ENCODE results near the gene METRNL.
"Not testable (repeated sequence)": the region's sequence is repeated elsewhere in the genome, so short reads cannot be mapped to it uniquely, and the experiment has no call there.

METRNL gene

GRCh38 chr17:83132251-83133081, 53.1 kb downstream of the METRNL start:
- Histone ChIP-seq H4K20me1 (ENCODE audit: insufficient read depth, low read length) (no peaks in the 10 kb centered on the region), H3K9me3 (ENCODE audit: insufficient read depth, low read length, severe bottlenecking) (no peaks in the 10 kb centered on the region), H3K4me3 (ENCODE audit: low read depth in 1 of 2, low read length in 2 of 2) (no peak overlapping the region), H3K4me1 (ENCODE audit: insufficient read depth, low read length) (no peaks in the 10 kb centered on the region), H2AFZ (ENCODE audit: low read depth, low read length) (no peak overlapping the region), H3K36me3 (ENCODE audit: insufficient read depth, low read length) (no peaks in the 10 kb centered on the region), H3K79me2 (ENCODE audit: insufficient read depth, low read length) (no peaks in the 10 kb centered on the region), H3K27me3 (ENCODE audit: insufficient read depth, low read length, poor library complexity) (no peaks in the 10 kb centered on the region), H3K27ac (ENCODE audit: low read length) (no peak overlapping the region), H3K4me2 (ENCODE audit: insufficient read depth, low read length) (no peak overlapping the region), H3K9ac (ENCODE audit: low read depth, low read length) (no peak overlapping the region)
- ATAC-seq (ENCODE audit: insufficient read depth, low read depth): no peak
- TF ChIP-seq EZH2 (IDR thresholded peaks at IDR 0.05; ENCODE audit: borderline replicate concordance, low read depth, low read length, severe bottlenecking): no peak
- no peak for TF ChIP-seq CTCF (IDR thresholded peaks at IDR 0.05; ENCODE audit: borderline replicate concordance, extremely low read depth, low read length, poor library complexity, severe bottlenecking)
- no peak for DNase-seq

- no peak for TF ChIP-seq EZH2 (IDR thresholded peaks at IDR 0.05; ENCODE audit: borderline replicate concordance, low read depth, low read length, severe bottlenecking)
- no peak for TF ChIP-seq CTCF (IDR thresholded peaks at IDR 0.05; ENCODE audit: borderline replicate concordance, extremely low read depth, low read length, poor library complexity, severe bottlenecking)
- no peaks in the 10 kb centered on the region for H3K9me3 ChIP-seq (ENCODE audit: insufficient read depth, low read length, severe bottlenecking)
- no peak overlapping the region for H2AFZ ChIP-seq (ENCODE audit: low read depth, low read length)
- no peak overlapping the region for H3K4me2 ChIP-seq (ENCODE audit: insufficient read depth, low read length)
- no peaks in the 10 kb centered on the region for H3K79me2 ChIP-seq (ENCODE audit: insufficient read depth, low read length)
- no peaks in the 10 kb centered on the region for H4K20me1 ChIP-seq (ENCODE audit: insufficient read depth, low read length)
- ATAC-seq (ENCODE audit: insufficient read depth, low read depth): no peak
- no peaks in the 10 kb centered on the region for H3K4me1 ChIP-seq (ENCODE audit: insufficient read depth, low read length)
- no peaks in the 10 kb centered on the region for H3K27me3 ChIP-seq (ENCODE audit: insufficient read depth, low read length, poor library complexity)
- H3K27ac ChIP-seq (ENCODE audit: low read length): no peak overlapping the region
- H3K9ac ChIP-seq (ENCODE audit: low read depth, low read length): no peak overlapping the region
- no peak for DNase-seq
- no peak overlapping the region for H3K4me3 ChIP-seq (ENCODE audit: low read depth in 1 of 2, low read length in 2 of 2)
- H3K36me3 ChIP-seq (ENCODE audit: insufficient read depth, low read length): no peaks in the 10 kb centered on the region
These were observed 54.1 kb downstream of the METRNL start for GRCh38 chr17:83133302-83134121.

GRCh38 chr17:83134456-83134855, 55.0 kb downstream of the METRNL start:
- not testable (repeated sequence) for H3K27ac ChIP-seq (ENCODE audit: low read length); H3K4me2 ChIP-seq (ENCODE audit: insufficient read depth, low read length); ATAC-seq (ENCODE audit: insufficient read depth, low read depth); H3K27me3 ChIP-seq (ENCODE audit: insufficient read depth, low read length, poor library complexity); H4K20me1 ChIP-seq (ENCODE audit: insufficient read depth, low read length); H3K4me1 ChIP-seq (ENCODE audit: insufficient read depth, low read length); H3K9ac ChIP-seq (ENCODE audit: low read depth, low read length); DNase-seq; H3K9me3 ChIP-seq (ENCODE audit: insufficient read depth, low read length, severe bottlenecking); H3K36me3 ChIP-seq (ENCODE audit: insufficient read depth, low read length); H3K79me2 ChIP-seq (ENCODE audit: insufficient read depth, low read length); H2AFZ ChIP-seq (ENCODE audit: low read depth, low read length); H3K4me3 ChIP-seq (ENCODE audit: low read depth in 1 of 2, low read length in 2 of 2)

GRCh38 chr17:83135692-83136091, 56.3 kb downstream of the METRNL start:
- H3K9ac ChIP-seq (ENCODE audit: low read depth, low read length): no peak overlapping the region
- DNase-seq (no peak), ATAC-seq (ENCODE audit: insufficient read depth, low read depth) (no peak)
- no peaks in the 10 kb centered on the region for H3K36me3 ChIP-seq (ENCODE audit: insufficient read depth, low read length)
- no peaks in the 10 kb centered on the region for H3K27me3 ChIP-seq (ENCODE audit: insufficient read depth, low read length, poor library complexity)
- H4K20me1 ChIP-seq (ENCODE audit: insufficient read depth, low read length): no peaks in the 10 kb centered on the region
- no peak overlapping the region for H3K4me2 ChIP-seq (ENCODE audit: insufficient read depth, low read length)
- no peaks in the 10 kb centered on the region for H3K79me2 ChIP-seq (ENCODE audit: insufficient read depth, low read length)
- H3K9me3 ChIP-seq (ENCODE audit: insufficient read depth, low read length, severe bottlenecking): no peaks in the 10 kb centered on the region
- H2AFZ ChIP-seq (ENCODE audit: low read depth, low read length): no peak overlapping the region
- no peak overlapping the region for H3K27ac ChIP-seq (ENCODE audit: low read length)
- H3K4me1 ChIP-seq (ENCODE audit: insufficient read depth, low read length): no peaks in the 10 kb centered on the region
- TF ChIP-seq EZH2 (IDR thresholded peaks at IDR 0.05; ENCODE audit: borderline replicate concordance, low read depth, low read length, severe bottlenecking): no peak
- TF ChIP-seq CTCF (IDR thresholded peaks at IDR 0.05; ENCODE audit: borderline replicate concordance, extremely low read depth, low read length, poor library complexity, severe bottlenecking): no peak
- H3K4me3 ChIP-seq (ENCODE audit: low read depth in 1 of 2, low read length in 2 of 2): no peak overlapping the region

Data from DND-41 (cell line).